OCI-LY7 (cell line): Measurements from ENCODE around the gene PERP. TPM values are rescaled to one million over a fixed set of nuclear protein-coding genes. Genes with fewer than 3 reads are reported as not detected.
A peak's percentile ranks its signal among the peaks of the same experiment; 100 is the strongest.

Experiments used
- Bru-seq: library from RNA; stranded (reverse); fragments of 400-500 nt; gene quantifications from one replicate; lab custom pipeline; 2021; lab: Mats Ljungman, UMichigan
- BruChase-seq, 2 experiments: library from RNA; stranded (reverse); fragments of 400-500 nt; gene quantifications; one replicate each; lab custom pipeline; 2021; lab: Mats Ljungman, UMichigan
- BruUV-seq: library from RNA; stranded (reverse); fragments of 400-500 nt; replicated peaks from 2 replicates; lab custom pipeline; 2021; lab: Mats Ljungman, UMichigan
- CTCF ChIA-PET: fragments of 300-600 bp; sonication (Branson Sonifier 250); formaldehyde crosslinking; loops from one replicate; lab custom pipeline; 2022; ENCODE audit warnings: antibody characterized with exemption; ENCODE audit not compliant: unreplicated experiment; lab: Charles Lee
- POLR2A ChIA-PET: fragments of 300-600 bp; sonication (Branson Sonifier 250); formaldehyde crosslinking; loops from one replicate; lab custom pipeline; 2022; ENCODE audit warnings: antibody characterized with exemption; lab: Charles Lee
- DNase-seq: peaks from one replicate; pipeline ENCODE4 v3.0.0-alpha.2; 2015; ENCODE audit warnings: low spot score
- H2AFZ ChIP-seq: fragments of 200-600 bp; sonication (generic), shearing (Covaris generic); 2 replicates; pipeline ENCODE4 v1.6.1; 2014; ENCODE audit warnings: mild to moderate bottlenecking, antibody characterized with exemption, low read length, moderate library complexity
- H3K27ac ChIP-seq: fragments of 200-600 bp; sonication (generic); 2 replicates; pipeline ENCODE4 v1.5.1; 2014; ENCODE audit warnings: mixed run types, low read depth, mild to moderate bottlenecking, moderate library complexity, low read length, inconsistent platforms; ENCODE audit not compliant: poor library complexity, severe bottlenecking
- H3K36me3 ChIP-seq: fragments of 200-600 bp; sonication (generic); 2 replicates; pipeline ENCODE4 v1.6.1; 2014; ENCODE audit warnings: mild to moderate bottlenecking, antibody characterized with exemption, low read length, moderate library complexity, mixed read lengths; ENCODE audit not compliant: insufficient read depth
- H3K4me1 ChIP-seq: fragments of 200-600 bp; sonication (generic); 2 replicates; pipeline ENCODE4 v1.5.1; 2014; ENCODE audit warnings: mild to moderate bottlenecking, low read length; ENCODE audit not compliant: insufficient read depth, poor library complexity, severe bottlenecking
- H3K4me2 ChIP-seq: fragments of 200-600 bp; sonication (generic); 2 replicates; pipeline ENCODE4 v1.6.1; 2014; ENCODE audit warnings: mild to moderate bottlenecking, low read length
- H3K4me3 ChIP-seq: fragments of 200-600 bp; sonication (generic); 2 replicates; pipeline ENCODE4 v1.5.1; 2014; ENCODE audit warnings: mild to moderate bottlenecking, low read depth, low read length; ENCODE audit not compliant: poor library complexity, severe bottlenecking
- H3K79me2 ChIP-seq: fragments of 200-600 bp; sonication (generic); 2 replicates; pipeline ENCODE4 v1.6.1; 2016; ENCODE audit warnings: low read depth, mild to moderate bottlenecking, low read length, moderate library complexity, mixed read lengths; ENCODE audit not compliant: insufficient read depth
- H3K9me2 ChIP-seq: fragments of 200-600 bp; sonication (generic); 2 replicates; pipeline ENCODE4 v1.6.1; 2016; ENCODE audit warnings: mild to moderate bottlenecking, low read length, mixed read lengths; ENCODE audit not compliant: insufficient read depth
- H3K9me3 ChIP-seq: fragments of 200-600 bp; sonication (generic); 2 replicates; pipeline ENCODE4 v1.6.1; 2014; ENCODE audit warnings: mild to moderate bottlenecking, mixed run types, low read length, mixed read lengths
- H4K20me1 ChIP-seq: fragments of 200-600 bp; sonication (generic); 2 replicates; pipeline ENCODE4 v1.6.1; 2014; ENCODE audit warnings: mild to moderate bottlenecking, antibody characterized with exemption, low read length, moderate library complexity, mixed read lengths; ENCODE audit not compliant: insufficient read depth
- EZH2phosphoT487 ChIP-seq: fragments of 200-600 bp; sonication (generic); IDR thresholded peaks from 2 replicates; pipeline ENCODE4 v1.6.1; 2018; ENCODE audit warnings: low read depth, borderline replicate concordance, mild to moderate bottlenecking, mixed run types, antibody characterized with exemption, low read length, moderate library complexity, mixed read lengths
- intact Hi-C: fragments of 100-400 bp; cut with micrococcal nuclease; formaldehyde crosslinking; loops from one replicate; pipeline ENCODE4 v1.10.0; 2022; ENCODE audit not compliant: unreplicated experiment
- long read RNA-seq: library from polyadenylated mRNA; stranded (forward); transcript quantifications from one replicate; pipeline ENCODE4 v2.0.0, GENCODE V29; 2022
- total RNA-seq, 2 experiments: library from RNA; depleted of rRNA in 1 of 2; stranded (reverse); fragments of >200 nt in 1 of 2; shearing (Covaris generic) in 1 of 2; gene quantifications; 2 replicates each; pipeline ENCODE4 v1.2.3, GENCODE V29; 2014 to 2022
- TF ChIP-seq, protein P1 (sequence below): fragments of 200-600 bp; sonication (generic); conservative IDR thresholded peaks from 2 replicates; pipeline ENCODE4 v1.5.1; 2014; ENCODE audit warnings: mild to moderate bottlenecking, antibody characterized with exemption, low read length, moderate library complexity, mixed read lengths

Gene PERP
- not detected in 2 replicates for total RNA-seq (2014; rRNA removed; shearing (Covaris generic))
- not detected in 2 replicates for total RNA-seq (2022)
- Bru-seq, nascent RNA = percentile 16 among the genes with signal in this experiment
- BruChase-seq, experiment 1, labeled RNA remaining after a 6-hour chase = percentile 12 among the genes with signal in this experiment
- BruChase-seq, experiment 2, labeled RNA remaining after a 2-hour chase = percentile 21 among the genes with signal in this experiment
- long read RNA-seq = 0 reads

DNA sequence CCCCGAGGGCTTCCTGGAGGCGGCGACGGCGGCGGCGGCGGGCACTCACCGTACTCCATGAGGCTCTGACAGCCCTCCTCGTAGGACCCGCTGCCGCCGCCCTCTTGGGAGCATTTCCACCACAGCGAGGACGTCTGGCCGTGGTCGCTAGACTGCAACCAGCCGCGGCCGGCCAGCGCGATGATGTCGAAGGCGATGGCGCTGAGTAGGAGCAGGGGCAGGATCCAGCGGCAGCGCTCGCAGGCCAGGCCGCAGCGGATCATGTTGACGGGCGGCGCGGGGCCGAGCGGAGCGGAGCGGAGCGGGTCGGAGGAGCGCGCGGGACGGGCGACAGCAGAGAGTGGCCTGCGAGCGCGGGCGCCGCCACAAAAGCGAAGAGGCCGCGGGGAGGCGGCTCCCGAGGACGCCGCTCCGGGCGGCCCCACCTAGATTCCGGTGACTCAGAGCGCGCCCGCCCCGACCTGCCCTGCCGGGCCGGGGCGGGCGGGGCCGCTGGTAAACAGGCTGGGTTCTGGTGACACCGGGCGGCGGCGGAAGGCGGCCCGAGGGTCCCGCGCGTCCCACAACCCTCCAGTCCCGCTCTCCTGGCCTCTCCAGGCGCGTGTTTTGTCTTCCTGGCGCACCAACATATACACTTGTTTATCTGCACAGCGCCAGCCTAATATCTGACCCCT lies at the start of gene PERP:
TSS of gene PERP (minus strand) at position 342 of the 674 bp plus-strand sequence. CDS start at position 263, 79 bp downstream.
- Histone ChIP-seq H3K79me2 (no peaks in the 10 kb centered on the region), H2AFZ (no peak within 1 kb of the TSS), H3K36me3 (no peaks in the 10 kb centered on the region), H3K9me2 (no peaks in the 10 kb centered on the region), H3K4me1 (no peaks in the 10 kb centered on the region), H3K4me2 (no peak within 1 kb of the TSS), H3K27ac (no peak within 1 kb of the TSS), H3K4me3 (no peak within 1 kb of the TSS), H4K20me1 (no peaks in the 10 kb centered on the region), H3K9me3 (no peaks in the 10 kb centered on the region)
- DNase-seq = no peak
- ChIA-PET POLR2A (no interaction called here), CTCF (no interaction called here)
- TF ChIP-seq, protein P1, sequence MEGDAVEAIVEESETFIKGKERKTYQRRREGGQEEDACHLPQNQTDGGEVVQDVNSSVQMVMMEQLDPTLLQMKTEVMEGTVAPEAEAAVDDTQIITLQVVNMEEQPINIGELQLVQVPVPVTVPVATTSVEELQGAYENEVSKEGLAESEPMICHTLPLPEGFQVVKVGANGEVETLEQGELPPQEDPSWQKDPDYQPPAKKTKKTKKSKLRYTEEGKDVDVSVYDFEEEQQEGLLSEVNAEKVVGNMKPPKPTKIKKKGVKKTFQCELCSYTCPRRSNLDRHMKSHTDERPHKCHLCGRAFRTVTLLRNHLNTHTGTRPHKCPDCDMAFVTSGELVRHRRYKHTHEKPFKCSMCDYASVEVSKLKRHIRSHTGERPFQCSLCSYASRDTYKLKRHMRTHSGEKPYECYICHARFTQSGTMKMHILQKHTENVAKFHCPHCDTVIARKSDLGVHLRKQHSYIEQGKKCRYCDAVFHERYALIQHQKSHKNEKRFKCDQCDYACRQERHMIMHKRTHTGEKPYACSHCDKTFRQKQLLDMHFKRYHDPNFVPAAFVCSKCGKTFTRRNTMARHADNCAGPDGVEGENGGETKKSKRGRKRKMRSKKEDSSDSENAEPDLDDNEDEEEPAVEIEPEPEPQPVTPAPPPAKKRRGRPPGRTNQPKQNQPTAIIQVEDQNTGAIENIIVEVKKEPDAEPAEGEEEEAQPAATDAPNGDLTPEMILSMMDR = no peak
- TF ChIP-seq EZH2phosphoT487 = no peak
- intact Hi-C loops = no loop called here
- no TSS peak for BruUV-seq

DNA sequence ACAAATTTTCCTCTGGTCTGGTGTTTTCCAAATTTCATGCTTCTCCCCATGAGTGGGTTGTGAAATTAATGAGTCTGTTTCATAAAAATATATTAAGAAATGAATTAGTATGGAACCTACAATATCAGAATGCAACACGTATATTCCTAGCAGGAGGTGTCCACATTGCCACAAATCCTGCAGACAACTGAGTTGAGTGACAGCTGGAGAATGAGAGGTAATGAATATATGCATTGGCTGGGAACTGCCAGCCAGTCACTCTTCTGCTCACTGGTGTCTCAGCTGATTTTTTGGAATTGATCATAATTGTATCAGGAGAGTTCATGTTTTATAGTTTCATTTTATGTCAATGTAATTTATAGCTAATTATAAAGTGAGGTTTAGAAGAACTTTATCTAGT lies 48.2 kb upstream of the PERP start:
- intact Hi-C loops = no loop called here
- H3K9me3 ChIP-seq = no peaks in the 10 kb centered on the region
- no peaks in the 10 kb centered on the region for H3K4me1 ChIP-seq
- TF ChIP-seq EZH2phosphoT487 = no peak
- TF ChIP-seq, protein P1 = no peak
- H3K4me2 ChIP-seq = no peak overlapping the region
- no peaks in the 10 kb centered on the region for H3K79me2 ChIP-seq
- CTCF ChIA-PET = no interaction called here
- no peak overlapping the region for H3K27ac ChIP-seq
- H4K20me1 ChIP-seq = no peaks in the 10 kb centered on the region
- BruUV-seq = no TSS peak
- no peaks in the 10 kb centered on the region for H3K9me2 ChIP-seq
- DNase-seq = no peak
- no peak overlapping the region for H3K4me3 ChIP-seq
- H2AFZ ChIP-seq = no peak overlapping the region
- no peaks in the 10 kb centered on the region for H3K36me3 ChIP-seq
- POLR2A ChIA-PET = interaction anchor here (0.6 to 1.4 kb wide), 2 partner anchors 8 to 72 kb away, joined by 4 read pairs; no protein-coding TSS in a partner anchor

- no peaks in the 10 kb centered on the region for H3K9me2 ChIP-seq
- intact Hi-C loops = no loop called here
- TF ChIP-seq, protein P1 = no peak
- no peak for TF ChIP-seq EZH2phosphoT487
- H3K27ac ChIP-seq = no peak overlapping the region
- no peak overlapping the region for H2AFZ ChIP-seq
- DNase-seq = no peak
- H3K4me1 ChIP-seq = no peaks in the 10 kb centered on the region
- ChIA-PET CTCF (no interaction called here), POLR2A (interaction anchor here (0.7 to 2.1 kb wide), 2 partner anchors 9 to 859 kb away, joined by 4 read pairs; no protein-coding TSS in a partner anchor)
- H3K9me3 ChIP-seq = no peaks in the 10 kb centered on the region
- H3K4me2 ChIP-seq = no peak overlapping the region
- no peaks in the 10 kb centered on the region for H4K20me1 ChIP-seq
- H3K36me3 ChIP-seq = no peaks in the 10 kb centered on the region
- H3K79me2 ChIP-seq = no peaks in the 10 kb centered on the region
- BruUV-seq = no TSS peak
- no peak overlapping the region for H3K4me3 ChIP-seq
These were observed 39.3 kb upstream of the PERP start for GRCh38 chr6:138146544-138146943.
